Measurements from ENCODE around the gene KNCN.

DNA sequence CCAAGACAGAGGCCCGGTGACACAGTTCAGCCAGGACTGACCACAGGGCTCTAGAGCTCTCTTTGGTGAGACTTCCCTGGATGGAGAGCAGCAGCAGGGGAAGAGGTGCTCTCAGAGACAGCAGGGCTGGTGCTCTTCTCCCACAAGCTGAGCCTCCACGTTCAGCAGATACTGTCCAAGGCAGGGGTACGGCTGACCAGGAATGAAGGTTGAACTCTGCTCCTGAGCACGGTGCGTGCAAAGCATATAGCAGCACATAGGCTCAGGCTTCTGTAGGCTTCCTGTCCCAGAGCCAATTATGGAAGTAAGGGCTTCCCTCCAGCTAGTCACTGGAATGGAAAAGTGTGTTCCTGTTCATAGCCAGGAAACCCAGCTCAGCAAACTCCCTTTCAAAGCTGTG lies 37.9 kb downstream of the KNCN start:
- TF ChIP-seq CTCF (IDR thresholded peaks at IDR 0.05; ENCODE audit: low read depth, low read length, poor library complexity, severe bottlenecking) (no peak), EZH2phosphoT487 (IDR thresholded peaks at IDR 0.05; ENCODE audit: borderline replicate concordance, low read length) (no peak)
